Measurements from ENCODE around the gene FLOT1.
"Not testable (repeated sequence)": the region's sequence is repeated elsewhere in the genome, so short reads cannot be mapped to it uniquely, and the experiment has no call there.

DNA sequence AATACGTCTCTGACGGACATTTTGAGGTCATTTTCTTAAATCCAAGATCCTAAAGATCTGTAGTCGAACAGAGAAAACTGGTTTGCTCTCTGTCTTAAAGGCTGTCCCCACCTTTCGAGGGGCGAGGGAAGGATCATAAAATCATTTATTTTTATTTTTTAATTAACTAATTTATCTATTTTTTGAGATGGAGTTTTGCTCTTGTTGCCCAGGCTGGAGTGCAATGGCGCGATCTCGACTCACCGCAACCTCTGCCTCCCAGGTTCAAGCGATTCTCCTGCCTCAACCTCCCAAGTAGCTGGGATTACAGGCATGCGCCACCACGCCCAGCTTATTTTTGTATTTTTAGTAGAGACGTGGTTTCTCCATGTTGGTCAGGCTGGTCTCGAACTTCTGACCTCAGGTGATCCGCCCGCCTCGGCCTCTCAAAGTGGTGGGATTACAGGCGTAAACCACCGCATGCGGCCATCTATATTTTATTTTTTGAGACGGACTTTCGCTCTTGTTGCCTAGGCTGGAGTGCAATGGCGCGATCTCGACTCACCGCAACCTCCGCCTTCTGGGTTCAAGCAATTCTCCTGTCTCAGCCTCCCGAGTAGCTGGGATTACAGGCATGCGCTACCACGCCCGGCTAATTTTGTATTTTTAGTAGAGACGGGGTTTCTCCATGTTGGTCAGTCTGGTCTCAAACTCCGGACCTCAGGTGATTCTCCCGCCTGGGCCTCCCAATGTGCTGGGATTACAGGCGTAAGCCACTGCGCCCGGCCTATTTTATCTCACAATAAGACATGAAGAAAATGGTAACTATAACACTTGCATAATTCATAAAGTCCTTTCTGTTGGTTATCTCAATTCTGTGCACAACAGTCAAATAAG lies 24.4 kb downstream of the FLOT1 start:
- not testable (repeated sequence) for TF ChIP-seq CEBPB (IDR thresholded peaks at IDR 0.05); NPAS2 (CRISPR knock-in tag; IDR thresholded peaks at IDR 0.05; ENCODE audit: borderline replicate concordance); HDAC2 (IDR thresholded peaks at IDR 0.05); POLR2A (IDR thresholded peaks at IDR 0.05; ENCODE audit: low read length); TP53 (CRISPR knock-in tag; IDR thresholded peaks at IDR 0.05); SMC3 (IDR thresholded peaks at IDR 0.05); JUN (IDR thresholded peaks at IDR 0.05); RAD21 (conservative IDR thresholded peaks at IDR 0.05 in 1 of 2, IDR thresholded peaks at IDR 0.05 in 1 of 2); EP300 (IDR thresholded peaks at IDR 0.05); RNF2 (IDR thresholded peaks at IDR 0.05; ENCODE audit: borderline replicate concordance, low read depth); RFX5 (IDR thresholded peaks at IDR 0.05); NR3C1 (IDR thresholded peaks at IDR 0.05)
- TF ChIP-seq, protein P1, sequence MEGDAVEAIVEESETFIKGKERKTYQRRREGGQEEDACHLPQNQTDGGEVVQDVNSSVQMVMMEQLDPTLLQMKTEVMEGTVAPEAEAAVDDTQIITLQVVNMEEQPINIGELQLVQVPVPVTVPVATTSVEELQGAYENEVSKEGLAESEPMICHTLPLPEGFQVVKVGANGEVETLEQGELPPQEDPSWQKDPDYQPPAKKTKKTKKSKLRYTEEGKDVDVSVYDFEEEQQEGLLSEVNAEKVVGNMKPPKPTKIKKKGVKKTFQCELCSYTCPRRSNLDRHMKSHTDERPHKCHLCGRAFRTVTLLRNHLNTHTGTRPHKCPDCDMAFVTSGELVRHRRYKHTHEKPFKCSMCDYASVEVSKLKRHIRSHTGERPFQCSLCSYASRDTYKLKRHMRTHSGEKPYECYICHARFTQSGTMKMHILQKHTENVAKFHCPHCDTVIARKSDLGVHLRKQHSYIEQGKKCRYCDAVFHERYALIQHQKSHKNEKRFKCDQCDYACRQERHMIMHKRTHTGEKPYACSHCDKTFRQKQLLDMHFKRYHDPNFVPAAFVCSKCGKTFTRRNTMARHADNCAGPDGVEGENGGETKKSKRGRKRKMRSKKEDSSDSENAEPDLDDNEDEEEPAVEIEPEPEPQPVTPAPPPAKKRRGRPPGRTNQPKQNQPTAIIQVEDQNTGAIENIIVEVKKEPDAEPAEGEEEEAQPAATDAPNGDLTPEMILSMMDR (IDR thresholded peaks at IDR 0.05): not testable (repeated sequence)
- TF ChIP-seq, protein P2, sequence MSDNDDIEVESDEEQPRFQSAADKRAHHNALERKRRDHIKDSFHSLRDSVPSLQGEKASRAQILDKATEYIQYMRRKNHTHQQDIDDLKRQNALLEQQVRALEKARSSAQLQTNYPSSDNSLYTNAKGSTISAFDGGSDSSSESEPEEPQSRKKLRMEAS (IDR thresholded peaks at IDR 0.05): not testable (repeated sequence)

Data from A549 (cell line).